Thymus (tissue), 11 donors: ENCODE results near the gene FOXRED1. TPM values are rescaled to one million over a fixed set of nuclear protein-coding genes. Genes with fewer than 3 reads are reported as not detected.
"Not testable (repeated sequence)": the region's sequence is repeated elsewhere in the genome, so short reads cannot be mapped to it uniquely, and the experiment has no call there.

ENCODE experiments used
- DNase-seq, 9 donors: peaks; one replicate each; pipeline ENCODE4 v3.0.0-alpha.2; 2013; ENCODE audit warnings: low spot score in 9 of 9, low read depth in 6 of 9, missing footprints in 1 of 9
- H3K27ac ChIP-seq, 2 donors: one replicate each; pipeline ENCODE4 v1.5.1; 2013; ENCODE audit warnings: control low read depth in 1 of 2, low read depth in 1 of 2, low read length in 1 of 2, mild to moderate bottlenecking in 1 of 2, moderate library complexity in 1 of 2
- H3K27me3 ChIP-seq, 2 donors: one replicate each; pipeline ENCODE4 v1.5.1; 2013; ENCODE audit warnings: low read length in 1 of 2; ENCODE audit not compliant: control insufficient read depth in 2 of 2, insufficient read depth in 1 of 2
- H3K36me3 ChIP-seq, 2 donors: one replicate each; pipeline ENCODE4 v1.5.1; 2013; ENCODE audit warnings: low read length in 1 of 2, mild to moderate bottlenecking in 1 of 2, moderate library complexity in 1 of 2; ENCODE audit not compliant: control insufficient read depth in 2 of 2, insufficient read depth in 2 of 2
- H3K4me1 ChIP-seq, 2 donors: one replicate each; pipeline ENCODE4 v1.5.1; 2013; ENCODE audit warnings: low read length in 2 of 2; ENCODE audit not compliant: control insufficient read depth in 2 of 2, insufficient read depth in 2 of 2
- H3K4me3 ChIP-seq, 2 donors: one replicate each; pipeline ENCODE4 v1.5.1; 2013; ENCODE audit warnings: low read length in 2 of 2, control low read depth in 1 of 2, mild to moderate bottlenecking in 1 of 2
- H3K9me3 ChIP-seq, 2 donors: one replicate each; pipeline ENCODE4 v1.5.1; 2013; ENCODE audit warnings: low read length in 1 of 2, mild to moderate bottlenecking in 1 of 2; ENCODE audit not compliant: control insufficient read depth in 2 of 2, insufficient read depth in 1 of 2
- WGBS: extraction: QIAGEN DNeasy Blood & Tissue Kit; methylation state at CpG from one replicate; pipeline ENCODE4 v1.1.7; 2013; 5-methylcytosine and 5-hydroxymethylcytosine counted together
- polyA plus RNA-seq: library from polyadenylated mRNA; stranded (reverse); fragments of 200-250 nt; gene quantifications from one replicate; pipeline ENCODE4 v1.2.3, GENCODE V29; 2013
- total RNA-seq: library from RNA; stranded (reverse); fragments of 120-200 nt; gene quantifications from one replicate; pipeline ENCODE4 v1.2.4, GENCODE V29; 2013
- donor health status: healthy.

FOXRED1 gene
- total and polyA plus RNA-seq, 2 donors = 25.2 to 29.5 TPM

GRCh38 chr11:126303623-126304456 lies 34.9 kb downstream of the FOXRED1 start, which contains the start of gene DCPS:
Gene DCPS (plus strand): TSS chr11:126304060. CDS start chr11:126304081, 21 bp downstream.
- H3K9me3 ChIP-seq = no peaks in the 10 kb centered on the region
- no peaks in the 10 kb centered on the region for H3K27me3 ChIP-seq
- peak within 1 kb of the TSS; percentile 90 to 97 for H3K27ac ChIP-seq
- H3K36me3 ChIP-seq = peaks cover 6 to 11% of the 10 kb centered on the region in 2 donors
- WGBS = 2% methylated on average over 61 of the region's 61 CpGs
- H3K4me1 ChIP-seq = peaks cover 7 to 18% of the 10 kb centered on the region in 2 donors
- DNase-seq = peak in 8 of 9 donors; percentile 65 to 90 (median 78)
- peak within 1 kb of the TSS; percentile 93 to 94 for H3K4me3 ChIP-seq

GRCh38 chr11:126304457-126305075 lies 35.6 kb downstream of the FOXRED1 start:
- Histone ChIP-seq H3K9me3 (no peaks in the 10 kb centered on the region), H3K27me3 (no peaks in the 10 kb centered on the region), H3K4me1 (peaks cover 7 to 18% of the 10 kb centered on the region in 2 donors), H3K27ac (peak overlapping the region; percentile 90 to 97), H3K36me3 (peaks cover 6 to 11% of the 10 kb centered on the region in 2 donors), H3K4me3 (peak overlapping the region; percentile 93 to 94)
- WGBS = 76% methylated on average over 12 of the region's 12 CpGs
- DNase-seq = no peak

GRCh38 chr11:126305699-126306098 lies 36.7 kb downstream of the FOXRED1 start:
- H3K4me1 ChIP-seq = peaks cover 7 to 20% of the 10 kb centered on the region in 2 donors
- 97% methylated on average over 4 of the region's 4 CpGs for WGBS

GRCh38 chr11:126307706-126308105 lies 38.8 kb downstream of the FOXRED1 start:
- H3K27ac ChIP-seq = no peak overlapping the region
- H3K9me3 ChIP-seq = no peaks in the 10 kb centered on the region
- peak in 3 of 9 donors; percentile 30 to 69 (median 48) for DNase-seq
- no peak overlapping the region for H3K4me3 ChIP-seq
- H3K36me3 ChIP-seq = peaks cover 6 to 18% of the 10 kb centered on the region in 2 donors
- peaks cover 7 to 25% of the 10 kb centered on the region in 2 donors for H3K4me1 ChIP-seq
- no peaks in the 10 kb centered on the region for H3K27me3 ChIP-seq
- WGBS = 41% methylated on average over 5 of the region's 5 CpGs

More at GRCh38 chr11:126305699-126306098, 36.7 kb downstream of the FOXRED1 start:
- Histone ChIP-seq H3K4me3 (no peak overlapping the region), H3K27ac (no peak overlapping the region), H3K36me3 (peaks cover 6 to 17% of the 10 kb centered on the region in 2 donors), H3K9me3 (no peaks in the 10 kb centered on the region), H3K27me3 (no peaks in the 10 kb centered on the region)
- no peak for DNase-seq

GRCh38 chr11:126308271-126308671 lies 39.3 kb downstream of the FOXRED1 start:
- Histone ChIP-seq H3K4me3 (no peak overlapping the region), H3K36me3 (peaks cover 6 to 23% of the 10 kb centered on the region in 2 donors), H3K27me3 (no peaks in the 10 kb centered on the region), H3K4me1 (peaks cover 5 to 22% of the 10 kb centered on the region in 2 donors), H3K9me3 (no peaks in the 10 kb centered on the region), H3K27ac (no peak overlapping the region)
- no peak for DNase-seq
- WGBS = 96% methylated on average over 4 of the region's 4 CpGs

GRCh38 chr11:126308771-126309170 lies 39.8 kb downstream of the FOXRED1 start:
- H3K27ac ChIP-seq, H3K27me3 ChIP-seq, DNase-seq, H3K4me3 ChIP-seq, H3K9me3 ChIP-seq: not testable (repeated sequence)
- WGBS = 93% methylated on average over 4 of the region's 4 CpGs
- H3K4me1 ChIP-seq = peaks cover 5 to 17% of the 10 kb centered on the region in 2 donors
- peaks cover 6 to 23% of the 10 kb centered on the region in 2 donors for H3K36me3 ChIP-seq

- Histone ChIP-seq H3K27me3 (no peaks in the 10 kb centered on the region), H3K4me1 (peaks cover 0 to 10% of the 10 kb centered on the region in 2 donors), H3K4me3 (no peak overlapping the region), H3K27ac (no peak overlapping the region), H3K36me3 (peaks cover 6 to 23% of the 10 kb centered on the region in 2 donors), H3K9me3 (no peaks in the 10 kb centered on the region)
- DNase-seq = peak in 7 of 9 donors; percentile 45 to 75 (median 54)
- WGBS = 76% methylated on average over 12 of the region's 12 CpGs
These were observed 41.4 kb downstream of the FOXRED1 start for GRCh38 chr11:126310200-126310991.

- Histone ChIP-seq H3K27ac (no peak overlapping the region), H3K36me3 (peaks cover 6 to 23% of the 10 kb centered on the region in 2 donors), H3K9me3 (no peaks in the 10 kb centered on the region), H3K4me3 (no peak overlapping the region), H3K4me1 (peaks cover 0 to 7% of the 10 kb centered on the region in 2 donors), H3K27me3 (no peaks in the 10 kb centered on the region)
- WGBS = 86% methylated on average over 6 of the region's 6 CpGs
- no peak for DNase-seq
These were observed 42.0 kb downstream of the FOXRED1 start for GRCh38 chr11:126310992-126311310.
